Stomach (tissue), 9 donors: ENCODE measurements around the gene RPS25. TPM values are rescaled to one million over a fixed set of nuclear protein-coding genes. Genes with fewer than 3 reads are reported as not detected.

ENCODE experiments used
- DNase-seq, 2 donors: peaks; one replicate each; pipeline versions ENCODE4 v3.0.0 to v3.0.0-alpha.2; 2013 to 2019
- H3K27ac ChIP-seq, 5 donors: fragments of 200-600 bp in 4 of 5; sonication (generic) in 4 of 5; one replicate each; pipeline ENCODE4 v1.5.1; 2013 to 2019; ENCODE audit warnings: mild to moderate bottlenecking in 1 of 5, moderate library complexity in 1 of 5
- H3K27me3 ChIP-seq, 3 donors: fragments of 200-600 bp; sonication (generic); one replicate each; pipeline ENCODE4 v1.5.1; 2017 to 2019; ENCODE audit warnings: mixed run types in 1 of 3
- H3K36me3 ChIP-seq, 4 donors: fragments of 200-600 bp; sonication (generic); 1 replicate in 3 of 4; 2 replicates in 1 of 4; pipeline ENCODE4 v1.5.1; 2016 to 2019
- H3K4me1 ChIP-seq, 4 donors: fragments of 200-600 bp; sonication (generic); one replicate each; pipeline ENCODE4 v1.5.1; 2016 to 2019
- H3K4me3 ChIP-seq, 4 donors: fragments of 200-600 bp; sonication (generic) in 3 of 4; one replicate each; pipeline ENCODE4 v1.5.1; 2016 to 2019; ENCODE audit warnings: mild to moderate bottlenecking in 1 of 4
- H3K9me3 ChIP-seq, 4 donors: fragments of 200-600 bp; sonication (generic); one replicate each; pipeline ENCODE4 v1.5.1; 2016 to 2019
- EP300 ChIP-seq: sonication (generic); formaldehyde crosslinking; IDR thresholded peaks from one replicate; pipeline ENCODE4 v1.6.1; 2017; ENCODE audit warnings: antibody characterized with exemption
- POLR2A ChIP-seq, 4 donors: fragments of 450-650 bp; IDR thresholded peaks; one replicate each; pipeline ENCODE4 v1.6.1; 2016; ENCODE audit warnings: antibody characterized with exemption in 4 of 4, control low read depth in 2 of 4, mild to moderate bottlenecking in 1 of 4, moderate library complexity in 1 of 4
- POLR2AphosphoS5 ChIP-seq, 3 donors: sonication (generic); formaldehyde crosslinking; IDR thresholded peaks; one replicate each; pipeline ENCODE4 v1.6.1; 2016; ENCODE audit warnings: antibody characterized with exemption in 3 of 3
- WGBS, 5 donors: extraction: QIAGEN DNeasy Blood & Tissue Kit in 3 of 5; methylation state at CpG; one replicate each; pipeline versions ENCODE4 v1.1.5 to v1.1.7; 2013 to 2018; 5-methylcytosine and 5-hydroxymethylcytosine counted together
- intact Hi-C: fragments of 100-400 bp; cut with DNase I; formaldehyde crosslinking; loops from one replicate; pipeline ENCODE4 v1.15.1; 2023; ENCODE audit warnings: low total_unique reads
- polyA plus RNA-seq, 3 donors: library from polyadenylated mRNA; stranded (reverse); fragments of 200-250 nt; gene quantifications; one replicate each; pipeline ENCODE4 v1.2.3, GENCODE V29; 2013
- total RNA-seq, 5 donors: library from RNA; depleted of rRNA; stranded (reverse); fragments of >200 nt; gene quantifications; one replicate each; pipeline versions ENCODE4 v1.1.0 to v1.2.3, GENCODE V29; 2014 to 2016
- TF ChIP-seq, protein P1 (sequence below), 7 experiments: fragments of 450-650 bp in 4 of 7; fragments of 200-600 bp in 3 of 7; sonication (generic) in 3 of 7; IDR thresholded peaks; one replicate each; pipeline ENCODE4 v1.5.1; 2016 to 2019; ENCODE audit warnings: antibody characterized with exemption in 7 of 7, control low read depth in 2 of 7, mild to moderate bottlenecking in 1 of 7
- donor health status: healthy with polysubstance abuse.
- donor health status: Bipolar disorder and iron deficiency.
- donor health status: healthy.

RPS25 gene
- total and polyA plus RNA-seq, 8 donors = 157 to 3,218 (median 2,172) TPM

DNA sequence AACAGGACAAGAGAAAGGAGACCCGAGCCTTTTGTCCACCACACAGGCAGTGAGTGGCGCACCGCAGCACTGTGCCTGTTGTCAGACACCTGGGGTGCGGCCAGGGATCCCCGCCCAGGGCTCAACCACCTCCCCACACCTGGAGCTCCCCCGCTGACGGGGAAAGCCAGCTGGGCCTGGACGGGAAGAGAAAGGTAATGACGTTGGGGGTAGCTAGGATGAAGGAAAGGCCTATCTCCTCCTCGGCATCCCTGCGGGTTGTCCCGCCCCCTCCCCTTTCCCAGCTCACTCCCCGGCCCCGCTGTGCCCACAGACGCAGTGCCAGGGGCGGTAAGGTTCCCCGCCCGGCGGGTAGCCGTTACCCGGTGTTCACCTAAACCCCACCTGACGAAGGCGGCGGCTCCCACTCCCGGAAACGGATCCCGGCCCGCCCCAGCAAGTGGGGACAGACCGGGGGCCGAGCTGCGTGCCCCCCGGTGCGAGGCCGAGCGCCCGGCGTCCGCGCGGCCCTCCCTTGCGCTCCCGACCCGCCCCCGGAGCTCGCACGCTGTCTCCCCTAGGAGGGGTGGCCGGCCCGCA is 38.4 kb upstream of the RPS25 start:
- WGBS, 5 donors = 0 to 1% (median 1%) methylated on average over 20 to 48 of the region's 48 CpGs
- peaks cover 20 to 39% (median 32%) of the 10 kb centered on the region in 4 donors for H3K4me1 ChIP-seq
- intact Hi-C loops = no loop called here
- TF ChIP-seq, protein P1, sequence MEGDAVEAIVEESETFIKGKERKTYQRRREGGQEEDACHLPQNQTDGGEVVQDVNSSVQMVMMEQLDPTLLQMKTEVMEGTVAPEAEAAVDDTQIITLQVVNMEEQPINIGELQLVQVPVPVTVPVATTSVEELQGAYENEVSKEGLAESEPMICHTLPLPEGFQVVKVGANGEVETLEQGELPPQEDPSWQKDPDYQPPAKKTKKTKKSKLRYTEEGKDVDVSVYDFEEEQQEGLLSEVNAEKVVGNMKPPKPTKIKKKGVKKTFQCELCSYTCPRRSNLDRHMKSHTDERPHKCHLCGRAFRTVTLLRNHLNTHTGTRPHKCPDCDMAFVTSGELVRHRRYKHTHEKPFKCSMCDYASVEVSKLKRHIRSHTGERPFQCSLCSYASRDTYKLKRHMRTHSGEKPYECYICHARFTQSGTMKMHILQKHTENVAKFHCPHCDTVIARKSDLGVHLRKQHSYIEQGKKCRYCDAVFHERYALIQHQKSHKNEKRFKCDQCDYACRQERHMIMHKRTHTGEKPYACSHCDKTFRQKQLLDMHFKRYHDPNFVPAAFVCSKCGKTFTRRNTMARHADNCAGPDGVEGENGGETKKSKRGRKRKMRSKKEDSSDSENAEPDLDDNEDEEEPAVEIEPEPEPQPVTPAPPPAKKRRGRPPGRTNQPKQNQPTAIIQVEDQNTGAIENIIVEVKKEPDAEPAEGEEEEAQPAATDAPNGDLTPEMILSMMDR (IDR thresholded peaks at IDR 0.05) = no peak
- no peak for TF ChIP-seq EP300
- no peak for TF ChIP-seq POLR2A (IDR thresholded peaks at IDR 0.05)
- no peak for TF ChIP-seq POLR2AphosphoS5 (IDR thresholded peaks at IDR 0.05)
- H3K27me3 ChIP-seq = no peaks in the 10 kb centered on the region
- H3K9me3 ChIP-seq = no peaks in the 10 kb centered on the region
- peak overlapping the region; percentile 84 to 95 (median 93) for H3K27ac ChIP-seq
- H3K36me3 ChIP-seq = peaks cover 34 to 42% (median 41%) of the 10 kb centered on the region in 4 donors
- peak; percentile 62 to 68 for DNase-seq
- peak overlapping the region; percentile 94 to 98 (median 96) for H3K4me3 ChIP-seq

DNA sequence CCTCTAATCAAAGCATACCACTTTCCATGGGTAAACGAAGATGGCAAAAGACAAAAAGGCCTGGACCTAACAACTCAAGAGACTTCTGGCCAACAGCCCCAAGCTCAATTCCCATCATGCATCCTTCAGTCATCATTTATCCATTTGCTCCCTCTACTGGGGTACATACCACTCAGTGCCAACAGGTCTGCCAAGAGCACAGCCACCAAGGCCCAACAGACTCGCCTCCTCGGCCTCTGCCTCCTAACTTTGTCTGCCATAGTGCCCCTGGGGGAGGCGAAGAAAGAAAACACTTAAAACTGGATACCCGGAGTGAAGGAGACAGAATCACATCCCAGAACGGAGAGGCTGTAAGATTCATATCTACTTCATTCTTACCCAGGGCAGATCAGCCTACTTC is 37.8 kb upstream of the RPS25 start:
- peak in 1 of 2 donors; percentile 32 for DNase-seq
- H3K36me3 ChIP-seq = peaks cover 40 to 47% (median 45%) of the 10 kb centered on the region in 4 donors
- WGBS, 5 donors = 18 to 33% (median 29%) methylated on average over 6 of the region's 6 CpGs
- H3K27ac ChIP-seq = peak overlapping the region; percentile 84 to 95 (median 93)
- TF ChIP-seq EP300 = no peak
- no peak for TF ChIP-seq POLR2AphosphoS5 (IDR thresholded peaks at IDR 0.05)
- TF ChIP-seq POLR2A (IDR thresholded peaks at IDR 0.05) = no peak
- TF ChIP-seq, protein P1 (IDR thresholded peaks at IDR 0.05) = no peak
- intact Hi-C loops = no loop called here
- H3K27me3 ChIP-seq = no peaks in the 10 kb centered on the region
- H3K4me3 ChIP-seq = peak overlapping the region; percentile 94 to 98 (median 96)
- peaks cover 20 to 39% (median 32%) of the 10 kb centered on the region in 4 donors for H3K4me1 ChIP-seq
- H3K9me3 ChIP-seq = no peaks in the 10 kb centered on the region

DNA sequence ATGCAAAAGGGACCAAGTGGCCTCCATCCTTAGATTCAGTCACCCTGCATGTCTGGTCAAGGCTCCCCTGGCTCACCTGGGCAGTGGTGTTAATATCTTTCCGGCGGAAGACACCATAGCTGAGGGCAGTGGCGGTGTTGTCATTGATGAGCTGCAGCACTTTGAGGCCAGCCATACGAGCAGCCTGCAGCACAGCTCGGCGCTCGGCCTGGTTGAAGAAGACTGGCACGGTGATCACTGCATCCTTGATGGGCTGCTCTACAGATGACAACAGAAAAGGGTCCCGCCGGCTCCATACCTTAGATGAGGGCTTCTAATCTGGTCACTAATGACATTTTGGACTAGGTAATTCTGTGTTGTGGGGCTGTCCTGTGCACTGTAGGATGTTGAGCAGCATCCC is 36.3 kb upstream of the RPS25 start:
- H3K27ac ChIP-seq = no peak overlapping the region
- H3K4me1 ChIP-seq = peaks cover 20 to 39% (median 32%) of the 10 kb centered on the region in 4 donors
- TF ChIP-seq POLR2A (IDR thresholded peaks at IDR 0.05) (no peak), EP300 (no peak), POLR2AphosphoS5 (IDR thresholded peaks at IDR 0.05) (no peak)
- TF ChIP-seq, protein P1 (IDR thresholded peaks at IDR 0.05) = no peak
- no peaks in the 10 kb centered on the region for H3K27me3 ChIP-seq
- intact Hi-C loops = no loop called here
- DNase-seq = no peak
- peaks cover 51 to 62% (median 59%) of the 10 kb centered on the region in 4 donors for H3K36me3 ChIP-seq
- H3K9me3 ChIP-seq = no peaks in the 10 kb centered on the region
- WGBS, 5 donors = 88 to 97% (median 95%) methylated on average over 3 to 10 of the region's 10 CpGs
- H3K4me3 ChIP-seq = no peak overlapping the region

DNA sequence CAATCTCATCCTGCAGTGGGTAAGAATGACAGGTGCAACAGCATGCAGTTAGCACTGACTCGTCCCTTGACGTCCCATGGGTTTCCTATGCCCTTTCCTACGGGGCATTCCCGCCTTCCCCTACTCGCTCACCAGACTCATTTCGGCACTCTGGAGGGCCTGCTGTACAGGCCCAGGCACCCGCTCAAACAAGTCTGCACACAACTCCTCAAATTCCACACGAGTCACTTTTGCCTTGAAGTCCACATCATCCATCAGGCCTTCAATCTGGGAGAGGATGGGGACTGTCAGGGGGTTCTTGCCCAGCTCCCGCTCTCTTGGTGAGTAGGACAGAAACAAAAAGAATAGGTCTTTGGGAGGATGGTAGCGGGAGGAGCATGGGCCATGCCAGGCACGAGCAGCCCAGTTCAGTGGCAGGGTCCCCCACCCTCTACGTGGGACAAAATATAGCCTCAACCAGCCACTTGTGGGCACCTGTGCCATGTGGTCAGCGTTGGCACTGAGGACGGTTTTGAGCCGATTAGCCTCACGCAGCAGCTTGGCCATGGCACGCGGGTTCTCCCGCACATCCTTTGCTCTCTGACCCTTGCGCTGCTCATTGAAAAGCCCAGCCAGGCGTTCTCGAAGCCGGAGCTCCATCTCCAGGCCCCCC is 34.1 kb upstream of the RPS25 start:
- Histone ChIP-seq H3K27ac (no peak overlapping the region), H3K4me1 (peaks cover 13 to 28% (median 23%) of the 10 kb centered on the region in 4 donors), H3K9me3 (no peaks in the 10 kb centered on the region), H3K36me3 (peaks cover 72 to 83% (median 81%) of the 10 kb centered on the region in 4 donors), H3K4me3 (no peak overlapping the region), H3K27me3 (no peaks in the 10 kb centered on the region)
- 91 to 95% (median 92%) methylated on average over 18 to 23 of the region's 23 CpGs for WGBS, 5 donors
- TF ChIP-seq EP300 = no peak
- TF ChIP-seq, protein P1 (IDR thresholded peaks at IDR 0.05) = no peak
- TF ChIP-seq POLR2AphosphoS5 (IDR thresholded peaks at IDR 0.05) = no peak
- no peak for TF ChIP-seq POLR2A (IDR thresholded peaks at IDR 0.05)
- intact Hi-C loops = no loop called here
- no peak for DNase-seq
